ENCODE results near the gene OR4C15.

The OR4C15 gene

DNA sequence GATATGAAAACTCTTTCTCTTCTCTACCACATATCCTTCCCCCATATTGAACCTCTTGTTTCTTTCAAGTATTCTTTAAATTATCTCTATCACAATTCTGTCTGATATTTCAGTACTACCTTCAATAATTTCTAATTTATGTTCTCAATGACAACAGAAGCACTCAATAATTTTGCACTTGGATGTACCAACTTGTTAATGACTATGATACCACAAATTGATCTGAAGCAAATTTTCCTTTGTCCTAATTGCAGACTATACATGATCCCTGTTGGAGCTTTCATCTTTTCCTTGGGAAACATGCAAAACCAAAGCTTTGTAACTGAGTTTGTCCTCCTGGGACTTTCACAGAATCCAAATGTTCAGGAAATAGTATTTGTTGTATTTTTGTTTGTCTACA, at the start of gene OR4C15:
Gene OR4C15 (plus strand): TSS at position 301 of the 400 bp plus-strand sequence. CDS start 0 bp downstream, at position 301.
- no peak for DNase-seq

DNA sequence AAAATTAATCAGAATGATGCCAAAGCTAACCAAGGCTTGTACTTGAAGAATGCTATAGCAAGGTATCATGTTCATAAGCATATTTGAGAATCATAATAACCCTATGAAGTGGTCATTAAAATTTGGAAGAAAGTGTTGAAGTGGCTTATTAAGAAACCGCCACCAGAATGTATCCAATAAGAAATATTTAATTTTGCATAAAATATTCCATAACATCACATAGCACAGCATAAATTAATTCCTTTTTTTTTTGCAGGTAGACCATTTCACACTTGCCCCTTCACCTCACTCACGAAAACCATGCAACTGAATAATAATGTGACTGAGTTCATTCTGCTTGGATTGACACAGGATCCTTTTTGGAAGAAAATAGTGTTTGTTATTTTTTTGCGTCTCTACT, 17.6 kb downstream of the OR4C15 start, which contains the start of gene OR4C16:
Gene OR4C16 (plus strand): TSS at position 301 of the 400 bp plus-strand sequence. CDS start 0 bp downstream, at position 301.
- no peak for DNase-seq

DNA sequence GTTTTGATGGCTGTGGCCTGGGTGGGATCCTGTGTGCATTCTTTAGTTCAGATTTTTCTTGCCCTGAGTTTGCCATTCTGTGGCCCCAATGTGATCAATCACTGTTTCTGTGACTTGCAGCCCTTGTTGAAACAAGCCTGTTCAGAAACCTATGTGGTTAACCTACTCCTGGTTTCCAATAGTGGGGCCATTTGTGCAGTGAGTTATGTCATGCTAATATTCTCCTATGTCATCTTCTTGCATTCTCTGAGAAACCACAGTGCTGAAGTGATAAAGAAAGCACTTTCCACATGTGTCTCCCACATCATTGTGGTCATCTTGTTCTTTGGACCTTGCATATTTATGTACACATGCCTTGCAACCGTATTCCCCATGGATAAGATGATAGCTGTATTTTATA, 18.3 kb downstream of the OR4C15 start:
- no peak for DNase-seq

All from stimulated activated CD4-positive, alpha-beta T cell treated with anti-CD3 and anti-CD28 coated beads, Interleukin-1b, Interleukin-23, amount 100 ng/mL, for 48 hours (primary cell).